ENCODE results near the gene ADARB2. TPM values are rescaled to one million over a fixed set of nuclear protein-coding genes. Genes with fewer than 3 reads are reported as not detected.

The ADARB2 gene
- total RNA-seq, 2 donors from 2014 or later = 8.0 to 12.2 TPM

- H3K27me3 ChIP-seq = no peaks in the 10 kb centered on the region
- intact Hi-C loops (cut with DNase I) = no loop called here
- ATAC-seq (no peak), DNase-seq (no peak)
- H3K36me3 ChIP-seq (replicated peaks in 1 of 2; ENCODE audit: insufficient read depth in 1 of 2, low read depth in 2 of 2) = no peaks in the 10 kb centered on the region
- TF ChIP-seq POLR2A (IDR thresholded peaks at IDR 0.05) = no peak
- TF ChIP-seq, protein P1, sequence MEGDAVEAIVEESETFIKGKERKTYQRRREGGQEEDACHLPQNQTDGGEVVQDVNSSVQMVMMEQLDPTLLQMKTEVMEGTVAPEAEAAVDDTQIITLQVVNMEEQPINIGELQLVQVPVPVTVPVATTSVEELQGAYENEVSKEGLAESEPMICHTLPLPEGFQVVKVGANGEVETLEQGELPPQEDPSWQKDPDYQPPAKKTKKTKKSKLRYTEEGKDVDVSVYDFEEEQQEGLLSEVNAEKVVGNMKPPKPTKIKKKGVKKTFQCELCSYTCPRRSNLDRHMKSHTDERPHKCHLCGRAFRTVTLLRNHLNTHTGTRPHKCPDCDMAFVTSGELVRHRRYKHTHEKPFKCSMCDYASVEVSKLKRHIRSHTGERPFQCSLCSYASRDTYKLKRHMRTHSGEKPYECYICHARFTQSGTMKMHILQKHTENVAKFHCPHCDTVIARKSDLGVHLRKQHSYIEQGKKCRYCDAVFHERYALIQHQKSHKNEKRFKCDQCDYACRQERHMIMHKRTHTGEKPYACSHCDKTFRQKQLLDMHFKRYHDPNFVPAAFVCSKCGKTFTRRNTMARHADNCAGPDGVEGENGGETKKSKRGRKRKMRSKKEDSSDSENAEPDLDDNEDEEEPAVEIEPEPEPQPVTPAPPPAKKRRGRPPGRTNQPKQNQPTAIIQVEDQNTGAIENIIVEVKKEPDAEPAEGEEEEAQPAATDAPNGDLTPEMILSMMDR (IDR thresholded peaks at IDR 0.05) = no peak
- WGBS, 2 donors = 74 to 76% methylated on average over 18 of the region's 18 CpGs
- H3K4me1 ChIP-seq = no peaks in the 10 kb centered on the region
- no peaks in the 10 kb centered on the region for H3K9me3 ChIP-seq
- no peak overlapping the region for H3K27ac ChIP-seq
- H3K4me3 ChIP-seq = no peak overlapping the region
Measured at GRCh38 chr10:1551636-1552338, 185.5 kb downstream of the ADARB2 start.

- H3K36me3 ChIP-seq (replicated peaks in 1 of 2; ENCODE audit: insufficient read depth in 1 of 2, low read depth in 2 of 2) = no peaks in the 10 kb centered on the region
- no peaks in the 10 kb centered on the region for H3K9me3 ChIP-seq
- DNase-seq = no peak
- H3K4me1 ChIP-seq = no peaks in the 10 kb centered on the region
- 76 to 80% methylated on average over 15 of the region's 15 CpGs for WGBS, 2 donors
- H3K4me3 ChIP-seq = no peak overlapping the region
- H3K27me3 ChIP-seq = no peaks in the 10 kb centered on the region
- no peak overlapping the region for H3K27ac ChIP-seq
- TF ChIP-seq POLR2A (IDR thresholded peaks at IDR 0.05) = no peak
- TF ChIP-seq, protein P1 (IDR thresholded peaks at IDR 0.05) = no peak
- intact Hi-C loops (cut with DNase I) = no loop called here
- no peak for ATAC-seq
Measured at GRCh38 chr10:1550616-1551015, 186.7 kb downstream of the ADARB2 start.

GRCh38 chr10:1550291-1550595 lies 187.1 kb downstream of the ADARB2 start:
- Histone ChIP-seq H3K4me3 (no peak overlapping the region), H3K4me1 (no peaks in the 10 kb centered on the region), H3K27me3 (no peaks in the 10 kb centered on the region), H3K9me3 (no peaks in the 10 kb centered on the region), H3K36me3 (replicated peaks in 1 of 2; ENCODE audit: insufficient read depth in 1 of 2, low read depth in 2 of 2) (no peaks in the 10 kb centered on the region), H3K27ac (no peak overlapping the region)
- intact Hi-C loops (cut with DNase I) = no loop called here
- TF ChIP-seq, protein P1 (IDR thresholded peaks at IDR 0.05) = no peak
- TF ChIP-seq POLR2A (IDR thresholded peaks at IDR 0.05) = no peak
- WGBS, 2 donors = 53 to 61% methylated on average over 7 of the region's 7 CpGs
- DNase-seq = no peak
- no peak for ATAC-seq

- Histone ChIP-seq H3K4me1 (no peaks in the 10 kb centered on the region), H3K36me3 (replicated peaks in 1 of 2; ENCODE audit: insufficient read depth in 1 of 2, low read depth in 2 of 2) (no peaks in the 10 kb centered on the region), H3K27ac (no peak overlapping the region), H3K9me3 (no peaks in the 10 kb centered on the region), H3K27me3 (no peaks in the 10 kb centered on the region), H3K4me3 (no peak overlapping the region)
- no peak for ATAC-seq
- no peak for DNase-seq
- intact Hi-C loops (cut with DNase I) = no loop called here
- TF ChIP-seq POLR2A (IDR thresholded peaks at IDR 0.05) = no peak
- TF ChIP-seq, protein P1 (IDR thresholded peaks at IDR 0.05) = no peak
- 55 to 63% methylated on average over 13 to 17 of the region's 17 CpGs for WGBS, 2 donors
Measured at GRCh38 chr10:1549591-1550290, 187.6 kb downstream of the ADARB2 start.

DNA sequence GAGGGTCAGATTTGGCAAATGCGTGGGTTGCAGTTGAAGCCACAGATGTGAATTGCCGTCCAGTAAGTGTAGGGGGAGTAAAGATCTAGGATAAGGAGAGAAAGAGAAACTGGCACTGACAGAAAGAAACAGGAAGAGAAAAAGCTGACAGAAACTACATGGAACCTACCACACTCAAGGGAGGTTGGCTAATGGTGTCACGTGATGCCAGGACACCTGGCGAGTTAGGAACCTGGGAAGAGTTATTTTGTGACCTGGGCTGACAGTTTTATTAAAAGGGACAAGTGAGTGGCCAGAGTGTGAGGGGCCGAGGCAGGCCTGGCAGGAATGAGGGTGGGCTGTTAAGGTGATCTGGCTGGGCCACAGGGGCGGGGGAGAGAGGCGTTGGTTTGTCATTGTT lies 188.7 kb downstream of the ADARB2 start:
- no peak for TF ChIP-seq POLR2A (IDR thresholded peaks at IDR 0.05)
- TF ChIP-seq, protein P1 (IDR thresholded peaks at IDR 0.05) = no peak
- Histone ChIP-seq H3K4me3 (no peak overlapping the region), H3K27me3 (no peaks in the 10 kb centered on the region), H3K9me3 (no peaks in the 10 kb centered on the region), H3K27ac (no peak overlapping the region), H3K36me3 (replicated peaks in 1 of 2; ENCODE audit: insufficient read depth in 1 of 2, low read depth in 2 of 2) (no peaks in the 10 kb centered on the region), H3K4me1 (no peaks in the 10 kb centered on the region)
- intact Hi-C loops (cut with DNase I) = no loop called here
- ATAC-seq (no peak), DNase-seq (no peak)
- WGBS, 2 donors = 76 to 86% methylated on average over 7 of the region's 7 CpGs
